Lower leg skin (tissue), 3 donors: ENCODE data around the gene GAK.

ENCODE experiments used
- CTCF ChIP-seq, 3 donors: fragments of 450-650 bp; IDR thresholded peaks; one replicate each; pipeline ENCODE4 v1.5.1; 2016; ENCODE audit warnings: antibody characterized with exemption in 3 of 3, mild to moderate bottlenecking in 3 of 3, moderate library complexity in 2 of 3
- POLR2A ChIP-seq, 2 donors: fragments of 450-650 bp; IDR thresholded peaks; one replicate each; pipeline ENCODE4 v1.6.1; 2016 to 2017; ENCODE audit warnings: antibody characterized with exemption in 2 of 2, mild to moderate bottlenecking in 1 of 2, moderate library complexity in 1 of 2

- no peak for TF ChIP-seq CTCF (IDR thresholded peaks at IDR 0.05)
- no peak for TF ChIP-seq POLR2A (IDR thresholded peaks at IDR 0.05)
These were observed 21.6 kb downstream of the GAK start for GRCh38 chr4:910366-911091.
